Natural killer cell treated with Interleukin-12 subunit alpha and Interleukin-12 subunit beta and Interleukin-15 and Interleukin-18, amount 100 ng/mL, for 72 hours (primary cell): ENCODE measurements around the gene NAA80. TPM values are rescaled to one million over a fixed set of nuclear protein-coding genes. Genes with fewer than 3 reads are reported as not detected.
A peak's percentile ranks its signal among the peaks of the same experiment; 100 is the strongest.

Source experiments
- ATAC-seq, 2 donors: fragments of 150-1000 bp; cut with Tn5 transposase in 1 of 2; sonication (Bioruptor Pico), chemical (Tn5 transposase) in 1 of 2; 2 replicates each; pipeline ENCODE4 v1.10.0; 2021
- DNase-seq: peaks from one replicate; pipeline ENCODE4 v3.0.0; 2022; ENCODE audit warnings: low spot score
- H3K27ac Mint-ChIP-seq, 2 donors: 1 replicate in 1 of 2; 2 replicates in 1 of 2; pipeline ENCODE4 v1.8.0; 2022; ENCODE audit warnings: mixed read lengths in 2 of 2, mild to moderate bottlenecking in 1 of 2, moderate library complexity in 1 of 2
- H3K27me3 Mint-ChIP-seq, 2 donors: 1 replicate in 1 of 2; 2 replicates in 1 of 2; pipeline ENCODE4 v1.8.0; 2022; ENCODE audit warnings: mixed read lengths in 2 of 2
- H3K36me3 Mint-ChIP-seq: one replicate; pipeline ENCODE4 v1.8.0; 2022; ENCODE audit warnings: mixed read lengths
- H3K4me1 Mint-ChIP-seq, 2 donors: 1 replicate in 1 of 2; 2 replicates in 1 of 2; pipeline ENCODE4 v1.8.0; 2022; ENCODE audit warnings: low read depth in 2 of 2, mixed read lengths in 2 of 2, mild to moderate bottlenecking in 1 of 2
- H3K4me3 Mint-ChIP-seq: one replicate; pipeline ENCODE4 v1.8.0; 2022; ENCODE audit warnings: mixed read lengths
- H3K9me3 Mint-ChIP-seq: 2 replicates; pipeline ENCODE4 v1.8.0; 2022; ENCODE audit warnings: mixed read lengths
- total RNA-seq, 2 donors: library from RNA; stranded (reverse); gene quantifications; one replicate each; pipeline ENCODE4 v1.2.3, GENCODE V29; 2022

The NAA80 gene
- total RNA-seq, 2 donors from 2014 or later: 13.2 to 15.7 TPM

DNA sequence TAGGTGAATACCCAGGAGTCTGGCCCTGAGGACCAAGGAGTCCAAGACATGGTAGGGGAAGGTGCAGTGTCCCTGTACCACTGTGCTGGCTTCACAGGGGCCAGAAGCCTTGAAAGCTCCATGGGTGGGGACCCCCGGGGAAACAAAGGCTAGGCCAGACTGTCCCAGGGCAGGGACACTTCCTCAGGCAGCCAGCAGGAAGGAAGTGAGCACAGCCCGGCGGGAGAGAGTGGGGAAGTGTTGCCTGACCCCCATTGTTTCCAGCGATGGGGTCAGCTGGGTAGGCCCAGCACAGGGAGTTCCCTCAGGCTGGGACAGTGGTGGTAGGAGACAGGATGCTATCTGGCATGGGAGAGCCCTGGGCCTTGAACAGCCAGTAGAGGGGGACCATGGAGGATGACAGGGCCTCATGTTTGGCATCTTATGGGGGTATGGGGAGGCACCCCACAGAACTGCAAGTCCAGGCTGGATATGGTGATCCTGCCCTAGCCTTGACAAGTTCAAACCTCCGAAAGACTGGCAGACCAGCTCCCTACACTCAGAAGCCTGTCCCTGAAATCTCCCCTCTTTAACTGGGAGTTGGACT is 24.5 kb upstream of the NAA80 start:
- Mint-ChIP-seq H3K36me3 (no peaks in the 10 kb centered on the region), H3K4me3 (no peak overlapping the region), H3K27me3 (no peaks in the 10 kb centered on the region), H3K9me3 (no peaks in the 10 kb centered on the region), H3K27ac (peak overlapping the region in 1 of 2 donors; percentile 63), H3K4me1 (peaks cover 15 to 37% of the 10 kb centered on the region in 2 donors)
- no peak for ATAC-seq
- peak; percentile 37 for DNase-seq

DNA sequence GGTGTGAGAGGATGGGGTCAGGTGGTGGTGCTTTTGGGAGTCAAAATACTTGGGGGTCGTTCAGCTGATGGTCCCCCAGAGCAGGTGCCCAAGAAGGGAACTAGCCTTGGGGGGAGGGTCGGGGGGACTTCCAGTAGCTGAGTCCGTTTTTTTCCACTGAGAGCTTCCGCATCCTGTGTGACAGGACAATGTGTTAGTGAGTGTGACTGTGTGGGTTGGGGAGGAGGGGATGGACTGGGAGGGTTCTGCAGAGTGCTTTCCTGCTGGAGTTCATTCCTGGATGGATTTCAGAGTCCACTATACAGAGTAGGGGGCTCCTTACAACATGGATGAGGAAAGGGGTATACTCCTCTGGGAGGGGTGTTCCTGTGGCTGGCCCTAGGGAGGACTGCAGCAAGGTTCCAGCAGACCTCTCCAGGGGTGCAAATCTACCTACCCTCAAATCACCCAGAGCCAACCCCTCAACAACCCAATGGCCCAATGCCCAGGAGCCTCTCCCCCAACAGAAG is 23.9 kb upstream of the NAA80 start:
- Mint-ChIP-seq H3K27ac (peak overlapping the region in 1 of 2 donors; percentile 63), H3K4me1 (peaks cover 15 to 36% of the 10 kb centered on the region in 2 donors), H3K27me3 (no peaks in the 10 kb centered on the region), H3K9me3 (no peaks in the 10 kb centered on the region), H3K36me3 (no peaks in the 10 kb centered on the region), H3K4me3 (peak overlapping the region; percentile 27)
- DNase-seq (no peak), ATAC-seq (no peak)

DNA sequence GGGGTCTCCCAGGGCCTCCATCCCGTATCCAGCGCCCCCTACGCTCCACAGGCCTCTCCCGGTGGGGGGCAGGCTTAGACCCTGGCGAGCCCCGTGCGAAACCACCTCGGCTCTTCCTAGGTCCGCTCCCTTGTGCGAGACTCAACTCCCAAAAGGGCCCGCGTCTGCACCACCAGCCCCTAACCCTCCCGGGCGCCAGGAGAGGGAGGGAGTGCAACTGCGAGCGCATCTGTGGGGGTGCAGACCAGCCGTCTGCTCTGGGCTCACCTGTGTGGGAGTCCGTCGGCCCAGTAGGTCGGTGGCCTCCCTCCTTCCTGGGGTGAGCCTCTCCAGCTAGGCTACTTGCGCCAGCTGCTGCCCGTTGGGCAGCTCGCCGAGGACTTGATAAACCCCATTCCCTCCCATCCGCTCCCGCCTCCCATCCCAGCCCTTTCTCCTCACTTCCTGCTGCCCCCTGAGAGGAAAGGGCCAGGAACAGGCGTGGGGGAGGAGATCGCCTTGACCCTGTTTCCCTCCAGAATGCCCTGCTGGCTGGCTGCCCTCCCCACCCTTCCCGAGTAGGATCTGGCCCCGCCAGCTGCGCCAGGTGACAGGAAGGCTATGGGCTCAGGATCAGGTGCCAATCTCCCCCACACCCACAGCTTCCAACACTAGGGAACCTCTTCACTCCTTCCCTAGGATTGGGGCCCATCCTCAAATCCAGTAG is 23.3 kb upstream of the NAA80 start, which contains the start of gene HYAL2:
TSS of gene HYAL2 (minus strand) at position 360 of the 706 bp plus-strand sequence. CDS start 2,256 bp downstream, outside the sequence.
- Mint-ChIP-seq H3K9me3 (no peaks in the 10 kb centered on the region), H3K4me1 (peaks cover 15 to 33% of the 10 kb centered on the region in 2 donors), H3K27ac (peak within 1 kb of the TSS; percentile 84 to 90), H3K4me3 (peak within 1 kb of the TSS; percentile 75), H3K36me3 (no peaks in the 10 kb centered on the region), H3K27me3 (no peaks in the 10 kb centered on the region)
- ATAC-seq (no peak), DNase-seq (no peak)

DNA sequence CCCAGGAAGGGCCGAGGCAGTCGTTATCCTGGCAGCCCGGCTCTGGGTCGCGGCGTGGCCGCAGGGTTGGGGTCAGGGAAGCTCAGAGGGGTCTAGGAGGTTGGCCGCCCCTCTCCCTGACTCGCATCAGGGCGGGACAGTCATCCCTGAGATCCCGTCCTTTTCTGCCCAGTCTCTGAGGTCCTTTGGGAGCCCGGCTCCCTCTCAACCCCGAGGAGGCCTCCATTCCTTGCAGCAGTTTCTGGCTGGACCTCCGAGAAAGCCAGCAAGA is 22.8 kb upstream of the NAA80 start:
- ATAC-seq (no peak), DNase-seq (no peak)
- Mint-ChIP-seq H3K27ac (no peak overlapping the region), H3K27me3 (no peaks in the 10 kb centered on the region), H3K36me3 (no peaks in the 10 kb centered on the region), H3K9me3 (no peaks in the 10 kb centered on the region), H3K4me3 (no peak overlapping the region), H3K4me1 (peaks cover 15 to 33% of the 10 kb centered on the region in 2 donors)

DNA sequence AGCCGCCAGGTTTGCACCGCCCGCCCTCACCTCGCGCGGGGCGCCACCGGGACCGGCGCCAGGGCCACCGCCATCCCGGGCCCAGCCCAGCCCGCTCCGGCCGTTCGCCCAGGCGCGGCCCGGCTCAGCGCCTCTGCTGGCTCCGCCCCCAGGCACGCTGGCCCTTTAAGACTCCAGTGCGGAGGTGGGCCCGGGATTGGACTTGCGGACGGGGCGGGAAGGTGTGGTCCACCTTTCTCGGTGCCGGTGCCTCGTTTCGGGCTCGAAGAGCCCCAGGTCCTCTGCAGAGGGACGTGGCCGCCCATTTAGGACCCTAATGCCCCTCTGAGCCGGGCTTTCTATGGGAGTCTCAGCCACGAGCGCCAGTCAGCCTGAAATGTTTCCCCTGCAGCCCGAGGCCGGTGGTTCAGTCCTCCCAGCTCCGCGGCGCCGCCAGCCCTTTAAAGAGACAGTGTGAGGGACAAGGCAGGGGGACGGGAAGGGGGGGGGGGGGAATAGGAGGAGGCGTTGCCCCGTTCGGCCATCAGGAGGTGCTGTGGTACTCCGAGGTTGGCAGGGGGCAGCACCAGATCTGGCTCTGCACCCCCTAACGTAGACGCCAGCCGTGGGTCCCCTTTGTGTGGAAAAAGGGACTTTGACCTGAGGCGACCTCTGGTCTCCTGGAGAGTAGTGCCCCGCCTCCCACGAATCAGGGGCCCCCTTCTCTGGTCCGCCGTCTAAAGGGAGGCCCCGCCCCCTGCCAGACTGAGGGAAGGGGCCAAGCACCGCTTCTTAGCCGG is 22.3 kb upstream of the NAA80 start:
- Mint-ChIP-seq H3K4me1 (peaks cover 18 to 34% of the 10 kb centered on the region in 2 donors), H3K36me3 (no peaks in the 10 kb centered on the region), H3K4me3 (peak overlapping the region; percentile 75), H3K27me3 (no peaks in the 10 kb centered on the region), H3K27ac (peak overlapping the region; percentile 84 to 90), H3K9me3 (no peaks in the 10 kb centered on the region)
- ATAC-seq: peak; percentile 90 to 92
- peak; percentile 91 for DNase-seq

DNA sequence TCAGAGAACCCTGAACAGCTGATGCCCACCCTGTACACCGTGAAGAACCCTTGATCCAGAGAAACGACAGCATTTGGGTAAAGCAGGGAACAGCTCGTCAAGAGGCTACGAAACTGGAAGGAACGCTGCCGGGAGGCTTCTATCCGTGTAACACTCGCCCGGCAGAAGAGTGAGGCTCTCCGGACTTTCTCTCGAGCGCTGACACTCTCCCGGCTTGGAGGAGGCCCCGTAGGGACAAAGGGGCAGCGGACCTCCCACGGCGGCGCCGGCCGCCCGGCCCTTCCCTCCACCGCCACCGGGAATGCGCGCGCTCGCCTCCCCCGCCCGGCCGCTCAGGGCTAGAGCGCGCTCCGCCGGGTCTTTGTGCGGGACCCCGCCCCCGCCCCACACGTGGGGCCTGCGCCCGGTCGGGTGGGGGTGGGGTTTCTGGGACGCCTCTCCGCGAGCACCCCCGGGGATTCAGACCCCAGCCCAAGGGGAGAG is 21.7 kb upstream of the NAA80 start:
- H3K27me3 Mint-ChIP-seq: no peaks in the 10 kb centered on the region
- ATAC-seq: peak; percentile 75 to 83
- DNase-seq: peak; percentile 80
- peak overlapping the region; percentile 84 to 87 for H3K27ac Mint-ChIP-seq
- H3K36me3 Mint-ChIP-seq: no peaks in the 10 kb centered on the region
- H3K4me1 Mint-ChIP-seq: peaks cover 22 to 37% of the 10 kb centered on the region in 2 donors
- H3K4me3 Mint-ChIP-seq: peak overlapping the region; percentile 79
- no peaks in the 10 kb centered on the region for H3K9me3 Mint-ChIP-seq

DNA sequence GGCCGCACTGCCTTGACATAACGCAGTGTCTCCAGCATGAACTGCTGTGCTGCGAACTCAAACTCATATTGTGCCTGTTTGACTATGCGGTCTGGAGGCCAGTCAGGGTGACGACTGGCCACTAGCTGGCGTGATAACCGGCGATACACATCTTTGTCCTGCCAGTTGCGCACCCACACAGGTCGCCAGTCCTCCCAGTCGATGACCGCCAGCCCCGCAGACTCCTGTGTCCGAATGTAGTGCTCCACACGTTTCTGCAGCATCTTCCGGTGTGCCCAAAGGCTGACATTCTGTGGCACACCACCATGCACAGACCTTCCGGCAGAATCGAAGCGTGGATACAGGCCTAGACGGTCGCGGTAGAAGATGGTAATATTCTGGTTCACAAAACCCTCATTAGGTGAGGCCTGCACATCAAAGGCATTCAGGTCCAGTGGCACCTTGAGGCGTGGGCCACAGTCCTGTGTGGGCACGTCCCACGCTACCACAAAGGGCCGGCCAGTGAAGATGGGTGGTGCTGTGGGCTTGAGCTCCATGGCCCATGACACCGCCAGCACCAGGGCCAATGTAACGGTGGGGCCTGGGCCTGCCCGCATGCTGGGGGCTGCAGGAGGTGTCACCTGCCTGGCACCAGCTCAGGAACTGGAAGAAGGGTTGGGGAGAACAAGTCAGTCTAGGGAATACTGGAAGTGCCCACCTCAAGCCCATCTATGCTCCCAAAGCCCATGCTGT is 20.9 kb upstream of the NAA80 start:
- Mint-ChIP-seq H3K27ac (peak overlapping the region; percentile 50 to 87), H3K36me3 (no peaks in the 10 kb centered on the region), H3K27me3 (no peaks in the 10 kb centered on the region), H3K9me3 (no peaks in the 10 kb centered on the region), H3K4me3 (peak overlapping the region; percentile 79), H3K4me1 (peaks cover 22 to 41% of the 10 kb centered on the region in 2 donors)
- DNase-seq (peak; percentile 52), ATAC-seq (no peak)

DNA sequence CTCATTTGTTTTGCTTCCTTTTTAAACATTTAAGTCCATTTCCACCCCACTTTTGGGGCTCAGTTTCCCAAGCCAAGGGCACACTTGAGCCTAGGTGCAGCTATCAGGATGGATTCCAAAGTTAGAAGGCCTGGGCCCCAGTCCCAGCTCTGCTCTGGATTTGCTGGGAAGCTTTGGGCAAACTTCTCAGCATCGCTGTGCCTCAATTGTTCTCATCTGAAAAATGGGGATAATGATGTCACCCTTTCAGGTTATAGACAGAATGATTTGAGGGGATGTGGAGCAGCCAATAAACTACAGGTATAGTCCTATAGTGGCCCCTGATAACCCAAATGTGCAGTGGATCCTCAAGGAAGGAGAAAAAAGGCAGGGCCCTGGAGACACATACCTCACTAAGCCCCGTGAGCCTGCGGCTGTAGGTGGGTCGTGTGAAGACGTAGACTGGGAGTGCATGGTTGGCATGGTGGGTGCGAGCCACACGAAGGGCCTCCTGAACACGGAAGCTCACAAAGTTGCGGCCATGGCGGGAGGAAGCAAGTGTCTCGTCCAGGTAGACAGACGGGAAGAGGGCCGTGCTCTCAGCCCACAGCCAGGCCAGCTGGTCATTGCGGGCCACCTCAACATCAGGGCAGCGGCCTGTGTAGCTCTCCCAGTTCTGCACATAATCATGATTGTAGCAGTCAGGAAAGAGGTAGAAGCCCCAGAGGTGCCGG is 20.1 kb upstream of the NAA80 start:
- Mint-ChIP-seq H3K27ac (peak overlapping the region in 1 of 2 donors; percentile 31), H3K36me3 (no peaks in the 10 kb centered on the region), H3K4me3 (peak overlapping the region; percentile 79), H3K4me1 (peaks cover 22 to 34% of the 10 kb centered on the region in 2 donors), H3K9me3 (no peaks in the 10 kb centered on the region), H3K27me3 (no peaks in the 10 kb centered on the region)
- no peak for ATAC-seq
- peak; percentile 53 for DNase-seq

DNA sequence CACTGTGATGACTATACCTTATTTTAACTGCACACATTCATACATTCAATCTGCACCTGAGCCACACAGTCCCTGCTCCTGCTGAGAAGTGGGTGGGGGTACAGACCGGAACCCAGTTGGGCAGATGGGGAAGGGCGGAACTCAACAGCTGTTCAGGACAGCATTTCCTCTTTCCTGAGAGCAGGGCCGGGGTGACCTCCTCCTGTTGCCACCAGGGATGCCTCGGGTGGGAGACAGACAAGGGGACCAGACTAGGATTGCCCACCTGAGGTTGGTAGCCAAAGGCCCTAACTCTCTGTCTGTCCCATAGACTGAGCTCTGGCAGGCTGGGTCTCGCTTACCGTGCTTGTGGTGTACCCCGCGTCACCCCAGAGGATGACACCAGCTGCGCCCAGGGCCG is 19.4 kb upstream of the NAA80 start:
- Mint-ChIP-seq H3K27ac (peak overlapping the region in 1 of 2 donors; percentile 33), H3K36me3 (no peaks in the 10 kb centered on the region), H3K9me3 (no peaks in the 10 kb centered on the region), H3K4me3 (peak overlapping the region; percentile 17), H3K4me1 (peaks cover 22 to 34% of the 10 kb centered on the region in 2 donors), H3K27me3 (no peaks in the 10 kb centered on the region)
- DNase-seq (peak; percentile 42), ATAC-seq (no peak)

DNA sequence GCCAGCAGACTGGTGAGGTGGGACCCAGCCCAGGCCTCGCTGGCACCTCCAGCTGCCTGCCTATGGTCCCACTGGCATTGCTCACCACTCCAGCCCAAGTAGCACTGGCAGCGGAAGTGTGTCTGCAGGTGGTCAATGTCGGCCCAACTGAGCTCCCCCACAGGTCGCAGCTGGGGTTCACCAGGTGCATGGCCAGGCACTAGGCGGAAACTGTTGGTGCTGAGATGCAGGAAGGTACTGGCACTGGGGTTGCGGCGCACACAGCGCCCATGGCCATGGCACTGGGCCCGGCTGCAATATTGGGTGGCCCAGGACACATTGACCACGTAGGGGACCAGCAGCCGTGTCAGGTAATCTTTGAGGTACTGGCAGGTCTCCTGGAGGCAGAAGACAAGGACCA is 19.0 kb upstream of the NAA80 start:
- Mint-ChIP-seq H3K36me3 (no peaks in the 10 kb centered on the region), H3K4me3 (no peak overlapping the region), H3K27ac (peak overlapping the region in 1 of 2 donors; percentile 33), H3K9me3 (no peaks in the 10 kb centered on the region), H3K27me3 (no peaks in the 10 kb centered on the region), H3K4me1 (peaks cover 22 to 33% of the 10 kb centered on the region in 2 donors)
- DNase-seq: peak; percentile 60
- no peak for ATAC-seq

DNA sequence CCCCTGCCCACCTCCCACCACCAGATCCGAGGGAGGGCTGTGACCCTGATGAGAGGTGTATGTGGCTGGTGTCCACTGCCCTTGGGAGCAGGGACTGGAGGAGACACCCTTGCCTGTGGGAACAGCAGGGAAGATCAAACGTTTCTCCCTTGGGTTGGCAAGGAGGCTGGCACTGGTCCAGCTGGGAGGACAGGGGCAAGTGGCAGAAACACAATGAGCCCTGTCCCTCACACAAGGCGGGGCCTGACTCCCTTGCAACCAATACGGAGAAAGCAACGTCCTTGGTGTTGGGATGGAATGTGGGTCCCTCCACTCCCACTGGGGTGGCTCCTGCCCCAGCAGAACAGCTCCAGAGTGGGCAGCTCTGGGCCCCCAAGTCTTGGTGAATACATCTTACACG is 18.1 kb upstream of the NAA80 start:
- DNase-seq (no peak), ATAC-seq (no peak)
- peaks cover 22 to 32% of the 10 kb centered on the region in 2 donors for H3K4me1 Mint-ChIP-seq
- no peak overlapping the region for H3K4me3 Mint-ChIP-seq
- H3K9me3 Mint-ChIP-seq: no peaks in the 10 kb centered on the region
- no peaks in the 10 kb centered on the region for H3K36me3 Mint-ChIP-seq
- H3K27ac Mint-ChIP-seq: no peak overlapping the region
- no peaks in the 10 kb centered on the region for H3K27me3 Mint-ChIP-seq

DNA sequence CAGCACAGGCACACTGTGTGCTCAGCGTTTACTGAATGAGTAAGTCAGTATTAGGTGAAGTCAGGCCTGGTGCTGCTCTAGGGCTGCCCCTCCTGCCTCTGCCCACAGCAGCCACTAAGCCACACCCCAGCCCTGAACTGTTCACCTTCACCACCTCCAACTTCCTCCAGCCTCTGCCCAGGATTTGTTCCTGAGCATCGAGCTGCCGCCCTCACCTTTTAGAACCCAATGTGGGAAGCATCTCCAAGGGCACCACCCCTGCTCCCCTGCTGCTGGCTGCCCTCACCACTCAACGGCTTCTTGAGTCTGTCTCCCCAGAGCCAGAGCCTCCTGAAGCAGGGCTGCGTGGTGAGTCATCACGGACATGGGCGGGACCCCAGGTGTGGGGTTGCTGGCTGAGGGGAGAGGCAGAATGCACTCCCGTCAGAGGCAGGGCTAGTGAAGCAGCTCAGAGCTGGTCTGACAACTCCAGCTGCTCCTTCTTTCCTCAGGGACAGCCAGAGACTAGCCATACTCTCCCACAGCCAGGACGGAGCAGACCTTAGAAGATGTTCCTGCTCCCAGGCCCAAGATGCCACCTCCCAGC is 17.5 kb upstream of the NAA80 start:
- peak overlapping the region in 1 of 2 donors; percentile 53 for H3K27ac Mint-ChIP-seq
- peaks cover 22 to 32% of the 10 kb centered on the region in 2 donors for H3K4me1 Mint-ChIP-seq
- H3K4me3 Mint-ChIP-seq: peak overlapping the region; percentile 1
- DNase-seq (peak; percentile 49), ATAC-seq (no peak)
- H3K36me3 Mint-ChIP-seq: no peaks in the 10 kb centered on the region
- no peaks in the 10 kb centered on the region for H3K9me3 Mint-ChIP-seq
- H3K27me3 Mint-ChIP-seq: no peaks in the 10 kb centered on the region
